Stimulated activated CD8-positive, alpha-beta memory T cell treated with anti-CD3 and anti-CD28 coated beads, Interleukin-12 subunit alpha, Interleukin-12 subunit beta, amount 100 ng/mL, for 1 hour (primary cell): ENCODE results near the gene ZNF446.
"Not testable (repeated sequence)": the region's sequence is repeated elsewhere in the genome, so short reads cannot be mapped to it uniquely, and the experiment has no call there.

ENCODE experiments used
- DNase-seq: peaks from one replicate; pipeline ENCODE4 v3.0.0-alpha.2; 2020; ENCODE audit warnings: low read depth

Gene ZNF446

GRCh38 chr19:58500242-58500641, 24.1 kb downstream of the ZNF446 start:
- no peak for DNase-seq

GRCh38 chr19:58507602-58508223, 31.6 kb downstream of the ZNF446 start:
- DNase-seq: not testable (repeated sequence)

GRCh38 chr19:58509731-58510083, 33.6 kb downstream of the ZNF446 start:
- no peak for DNase-seq

GRCh38 chr19:58510084-58510862, 34.1 kb downstream of the ZNF446 start:
- no peak for DNase-seq

GRCh38 chr19:58511353-58512208, 35.4 kb downstream of the ZNF446 start, which contains the start of gene SLC27A5:
TSS of gene SLC27A5 (minus strand) at chr19:58511992. CDS start at chr19:58511955, 37 bp downstream.
- no peak for DNase-seq

- DNase-seq: no peak
Measured at GRCh38 chr19:58513213-58513693, 37.1 kb downstream of the ZNF446 start.

- peak; percentile 86 for DNase-seq
Measured at GRCh38 chr19:58513694-58514563, 37.8 kb downstream of the ZNF446 start.

- DNase-seq: no peak
Measured at GRCh38 chr19:58514564-58515022, 38.4 kb downstream of the ZNF446 start.

- DNase-seq: no peak
Measured at GRCh38 chr19:58515259-58515658, 39.1 kb downstream of the ZNF446 start.

- no peak for DNase-seq
Measured at GRCh38 chr19:58516246-58516836, 40.2 kb downstream of the ZNF446 start.

GRCh38 chr19:58516964-58517833, 41.0 kb downstream of the ZNF446 start:
- no peak for DNase-seq

GRCh38 chr19:58518256-58519086, 42.3 kb downstream of the ZNF446 start:
- no peak for DNase-seq

- no peak for DNase-seq
Measured at GRCh38 chr19:58519087-58519354, 42.9 kb downstream of the ZNF446 start.

GRCh38 chr19:58519355-58520256, 43.5 kb downstream of the ZNF446 start, which contains the start of gene ZBTB45:
TSS of gene ZBTB45 (minus strand) at chr19:58519810. CDS start at chr19:58517673, 2,137 bp downstream.
- peak; percentile 72 for DNase-seq

- no peak for DNase-seq
Measured at GRCh38 chr19:58520257-58520599, 44.1 kb downstream of the ZNF446 start.

GRCh38 chr19:58521651-58522050, 45.5 kb downstream of the ZNF446 start:
- DNase-seq: no peak

GRCh38 chr19:58522709-58523108, 46.6 kb downstream of the ZNF446 start:
- no peak for DNase-seq

GRCh38 chr19:58529405-58529804, 53.3 kb downstream of the ZNF446 start:
- DNase-seq: no peak
